ENCODE data around the gene CALR.
A peak's percentile ranks its signal among the peaks of the same experiment; 100 is the strongest.

CALR gene

DNA sequence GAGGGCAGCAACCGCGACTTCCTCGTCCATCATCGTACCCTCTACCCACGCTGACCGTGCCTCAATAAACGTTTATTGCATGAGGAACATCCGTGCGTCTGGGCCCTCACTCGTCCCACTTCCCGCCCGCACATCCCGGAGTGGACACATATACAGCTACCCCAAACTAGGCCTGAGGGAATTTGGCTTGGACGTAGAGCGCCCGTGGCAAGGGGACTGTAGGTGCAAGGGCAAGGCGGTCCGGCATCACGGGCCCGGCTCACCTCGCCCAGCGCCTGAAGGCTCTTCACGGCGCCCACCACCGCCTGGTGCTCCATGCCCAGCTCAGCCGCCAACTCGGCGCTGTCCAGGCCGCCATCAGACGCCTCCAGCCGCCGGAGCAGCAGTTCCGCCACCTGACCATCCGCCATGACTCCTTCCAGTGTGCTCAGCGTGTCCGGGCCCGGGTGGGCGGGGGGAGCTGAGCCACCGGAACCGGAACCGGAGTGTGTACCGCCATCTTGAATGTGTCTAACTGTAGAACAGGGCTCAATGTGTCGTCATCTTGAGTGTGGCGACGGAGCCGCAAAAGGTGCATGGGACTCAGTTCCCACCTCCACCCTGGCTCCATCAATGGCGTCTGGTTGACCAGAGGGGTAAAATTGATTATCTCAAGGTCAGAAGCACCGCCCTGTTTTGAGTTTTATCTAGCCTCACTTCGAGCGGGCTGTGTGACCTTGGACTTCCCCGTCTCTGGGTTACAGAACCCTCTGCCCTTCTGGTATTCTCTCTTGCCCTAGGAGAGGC is 4.9 kb upstream of the CALR start, which contains the start of gene FARSA:
FARSA (minus strand) TSS at position 425 of the 786 bp plus-strand sequence; CDS start at position 410, 15 bp downstream.
- peak within 1 kb of the TSS; percentile 99 for H3K4me3 ChIP-seq (ENCODE audit: low read depth, low read length)
- no peaks in the 10 kb centered on the region for H3K9me3 ChIP-seq (ENCODE audit: control insufficient read depth, insufficient read depth, low read depth, low read length)
- peak within 1 kb of the TSS; percentile 88 for H3K27ac ChIP-seq (ENCODE audit: extremely low read depth, low read depth, low read length)
- ChIA-PET CTCF (interaction anchor here (0.7 to 1.7 kb wide), 3 partner anchors 12 to 167 kb away, joined by 3 to 7 read pairs (median 5); no protein-coding TSS in a partner anchor), POLR2A (interaction anchor here (0.6 to 2.6 kb wide), 26 partner anchors 9 to 1839 kb away, joined by 3 to 18 read pairs (median 6); partner anchors contain the start of genes DNASE2, GCDH, JUNB and SYCE2)
- peaks cover 27 to 30% of the 10 kb centered on the region in 2 experiments for H3K36me3 ChIP-seq (ENCODE audit: control insufficient read depth in 2 of 2, insufficient read depth in 1 of 2, low read length in 2 of 2)
- H3K4me1 ChIP-seq (ENCODE audit: control insufficient read depth, insufficient read depth, low read length), result peaks cover 7% of the 10 kb centered on the region
- TF ChIP-seq ZXDB (tag by site-specific recombination; IDR thresholded peaks at IDR 0.05) (peak; percentile 60), ZNF555 (tag by site-specific recombination; conservative IDR thresholded peaks at IDR 0.05) (no peak), ZBTB8A (tag by site-specific recombination; IDR thresholded peaks at IDR 0.05) (no peak), KLF16 (tag by site-specific recombination; IDR thresholded peaks at IDR 0.05) (peak; percentile 67), ZNF211 (tag by site-specific recombination; IDR thresholded peaks at IDR 0.05; ENCODE audit: low read depth) (no peak), ZNF623 (tag by site-specific recombination; IDR thresholded peaks at IDR 0.05) (no peak), GFI1B (tag by site-specific recombination; IDR thresholded peaks at IDR 0.05) (no peak), ZNF223 (tag by site-specific recombination; IDR thresholded peaks at IDR 0.05) (no peak), PRDM1 (tag by site-specific recombination; IDR thresholded peaks at IDR 0.05) (no peak), FEZF1 (tag by site-specific recombination; IDR thresholded peaks at IDR 0.05) (no peak), OVOL3 (tag by site-specific recombination; IDR thresholded peaks at IDR 0.05) (no peak; the same call in 1 of the 2 replicates), ZNF837 (tag by site-specific recombination; IDR thresholded peaks at IDR 0.05) (no peak), ZIC2 (tag by site-specific recombination; IDR thresholded peaks at IDR 0.05) (no peak), ZNF184 (tag by site-specific recombination; IDR thresholded peaks at IDR 0.05) (no peak), ZNF747 (tag by site-specific recombination; IDR thresholded peaks at IDR 0.05) (no peak), ZNF664 (tag by site-specific recombination; IDR thresholded peaks at IDR 0.05) (no peak), ZNF629 (tag by site-specific recombination; IDR thresholded peaks at IDR 0.05) (peak; percentile 46), ZNF600 (tag by site-specific recombination; IDR thresholded peaks at IDR 0.05) (peak; percentile 78), ZNF175 (tag by site-specific recombination; IDR thresholded peaks at IDR 0.05) (no peak), ZNF335 (tag by site-specific recombination; conservative IDR thresholded peaks at IDR 0.05) (peak; percentile 78), BCL11A (tag by site-specific recombination; IDR thresholded peaks at IDR 0.05; ENCODE audit: low read depth) (no peak), ZNF146 (tag by site-specific recombination; IDR thresholded peaks at IDR 0.05) (0 out of 2 replicates have a peak, but pooled peaks have one; percentile 8), ZNF37A (tag by site-specific recombination; IDR thresholded peaks at IDR 0.05) (no peak), ZNF785 (tag by site-specific recombination; IDR thresholded peaks at IDR 0.05) (no peak), EGR2 (tag by site-specific recombination; IDR thresholded peaks at IDR 0.05; ENCODE audit: low read depth) (peak; percentile 72; the same call in 1 of the 2 replicates), ZNF707 (tag by site-specific recombination; IDR thresholded peaks at IDR 0.05) (no peak), ZBTB48 (tag by site-specific recombination; IDR thresholded peaks at IDR 0.05) (peak; percentile 36; the same call in 1 of the 2 replicates), ZNF768 (tag by site-specific recombination; IDR thresholded peaks at IDR 0.05) (0 out of 2 replicates have a peak, but pooled peaks have one; percentile 7), GLIS2 (tag by site-specific recombination; IDR thresholded peaks at IDR 0.05) (no peak)
- TF ChIP-seq, protein P1, sequence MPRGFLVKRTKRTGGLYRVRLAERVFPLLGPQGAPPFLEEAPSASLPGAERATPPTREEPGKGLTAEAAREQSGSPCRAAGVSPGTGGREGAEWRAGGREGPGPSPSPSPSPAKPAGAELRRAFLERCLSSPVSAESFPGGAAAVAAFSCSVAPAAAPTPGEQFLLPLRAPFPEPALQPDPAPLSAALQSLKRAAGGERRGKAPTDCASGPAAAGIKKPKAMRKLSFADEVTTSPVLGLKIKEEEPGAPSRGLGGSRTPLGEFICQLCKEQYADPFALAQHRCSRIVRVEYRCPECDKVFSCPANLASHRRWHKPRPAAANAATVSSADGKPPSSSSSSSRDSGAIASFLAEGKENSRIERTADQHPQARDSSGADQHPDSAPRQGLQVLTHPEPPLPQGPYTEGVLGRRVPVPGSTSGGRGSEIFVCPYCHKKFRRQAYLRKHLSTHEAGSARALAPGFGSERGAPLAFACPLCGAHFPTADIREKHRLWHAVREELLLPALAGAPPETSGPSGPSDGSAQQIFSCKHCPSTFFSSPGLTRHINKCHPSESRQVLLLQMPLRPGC (tag by site-specific recombination; IDR thresholded peaks at IDR 0.05), result peak; percentile 58; the same call in 1 of the 2 replicates
- TF ChIP-seq, protein P2, sequence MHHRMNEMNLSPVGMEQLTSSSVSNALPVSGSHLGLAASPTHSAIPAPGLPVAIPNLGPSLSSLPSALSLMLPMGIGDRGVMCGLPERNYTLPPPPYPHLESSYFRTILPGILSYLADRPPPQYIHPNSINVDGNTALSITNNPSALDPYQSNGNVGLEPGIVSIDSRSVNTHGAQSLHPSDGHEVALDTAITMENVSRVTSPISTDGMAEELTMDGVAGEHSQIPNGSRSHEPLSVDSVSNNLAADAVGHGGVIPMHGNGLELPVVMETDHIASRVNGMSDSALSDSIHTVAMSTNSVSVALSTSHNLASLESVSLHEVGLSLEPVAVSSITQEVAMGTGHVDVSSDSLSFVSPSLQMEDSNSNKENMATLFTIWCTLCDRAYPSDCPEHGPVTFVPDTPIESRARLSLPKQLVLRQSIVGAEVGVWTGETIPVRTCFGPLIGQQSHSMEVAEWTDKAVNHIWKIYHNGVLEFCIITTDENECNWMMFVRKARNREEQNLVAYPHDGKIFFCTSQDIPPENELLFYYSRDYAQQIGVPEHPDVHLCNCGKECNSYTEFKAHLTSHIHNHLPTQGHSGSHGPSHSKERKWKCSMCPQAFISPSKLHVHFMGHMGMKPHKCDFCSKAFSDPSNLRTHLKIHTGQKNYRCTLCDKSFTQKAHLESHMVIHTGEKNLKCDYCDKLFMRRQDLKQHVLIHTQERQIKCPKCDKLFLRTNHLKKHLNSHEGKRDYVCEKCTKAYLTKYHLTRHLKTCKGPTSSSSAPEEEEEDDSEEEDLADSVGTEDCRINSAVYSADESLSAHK (tag by site-specific recombination; IDR thresholded peaks at IDR 0.05), result no peak
- TF ChIP-seq, protein P3, sequence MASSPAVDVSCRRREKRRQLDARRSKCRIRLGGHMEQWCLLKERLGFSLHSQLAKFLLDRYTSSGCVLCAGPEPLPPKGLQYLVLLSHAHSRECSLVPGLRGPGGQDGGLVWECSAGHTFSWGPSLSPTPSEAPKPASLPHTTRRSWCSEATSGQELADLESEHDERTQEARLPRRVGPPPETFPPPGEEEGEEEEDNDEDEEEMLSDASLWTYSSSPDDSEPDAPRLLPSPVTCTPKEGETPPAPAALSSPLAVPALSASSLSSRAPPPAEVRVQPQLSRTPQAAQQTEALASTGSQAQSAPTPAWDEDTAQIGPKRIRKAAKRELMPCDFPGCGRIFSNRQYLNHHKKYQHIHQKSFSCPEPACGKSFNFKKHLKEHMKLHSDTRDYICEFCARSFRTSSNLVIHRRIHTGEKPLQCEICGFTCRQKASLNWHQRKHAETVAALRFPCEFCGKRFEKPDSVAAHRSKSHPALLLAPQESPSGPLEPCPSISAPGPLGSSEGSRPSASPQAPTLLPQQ (tag by site-specific recombination; IDR thresholded peaks at IDR 0.05), result peak; percentile 48; the same call in 1 of the 2 replicates
- TF ChIP-seq, protein P4, sequence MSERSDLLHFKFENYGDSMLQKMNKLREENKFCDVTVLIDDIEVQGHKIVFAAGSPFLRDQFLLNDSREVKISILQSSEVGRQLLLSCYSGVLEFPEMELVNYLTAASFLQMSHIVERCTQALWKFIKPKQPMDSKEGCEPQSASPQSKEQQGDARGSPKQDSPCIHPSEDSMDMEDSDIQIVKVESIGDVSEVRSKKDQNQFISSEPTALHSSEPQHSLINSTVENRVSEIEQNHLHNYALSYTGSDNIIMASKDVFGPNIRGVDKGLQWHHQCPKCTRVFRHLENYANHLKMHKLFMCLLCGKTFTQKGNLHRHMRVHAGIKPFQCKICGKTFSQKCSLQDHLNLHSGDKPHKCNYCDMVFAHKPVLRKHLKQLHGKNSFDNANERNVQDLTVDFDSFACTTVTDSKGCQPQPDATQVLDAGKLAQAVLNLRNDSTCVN (tag by site-specific recombination; optimal IDR thresholded peaks at IDR 0.05), result peak; percentile 35
